ENCODE data around the gene SCN5A.
"Not testable (repeated sequence)": the region's sequence is repeated elsewhere in the genome, so short reads cannot be mapped to it uniquely, and the experiment has no call there.

The SCN5A gene

GRCh38 chr3:38578551-38578950, 70.9 kb downstream of the SCN5A start:
- peak; percentile 32 for DNase-seq (ENCODE audit: low spot score)

GRCh38 chr3:38578081-38578475, 71.4 kb downstream of the SCN5A start:
- DNase-seq (ENCODE audit: low spot score), result peak; percentile 16

- peak; percentile 24 for DNase-seq (ENCODE audit: low spot score)
Measured at GRCh38 chr3:38577371-38578080, 72.0 kb downstream of the SCN5A start.

- peak; percentile 39 for DNase-seq (ENCODE audit: low spot score)
Measured at GRCh38 chr3:38576526-38577370, 72.7 kb downstream of the SCN5A start.

- peak; percentile 25 for DNase-seq (ENCODE audit: low spot score)
Measured at GRCh38 chr3:38576131-38576525, 73.4 kb downstream of the SCN5A start.

- DNase-seq (ENCODE audit: low spot score), result peak; percentile 41
Measured at GRCh38 chr3:38575279-38575843, 74.1 kb downstream of the SCN5A start.

GRCh38 chr3:38574411-38575278, 74.8 kb downstream of the SCN5A start:
- peak; percentile 33 for DNase-seq (ENCODE audit: low spot score)

- peak; percentile 32 for DNase-seq (ENCODE audit: low spot score)
Measured at GRCh38 chr3:38573556-38573955, 75.9 kb downstream of the SCN5A start.

GRCh38 chr3:38573111-38573510, 76.4 kb downstream of the SCN5A start:
- no peak for DNase-seq (ENCODE audit: low spot score)

GRCh38 chr3:38567498-38567897, 82.0 kb downstream of the SCN5A start:
- peak; percentile 29 for DNase-seq (ENCODE audit: low spot score)

- not testable (repeated sequence) for DNase-seq (ENCODE audit: low spot score)
Measured at GRCh38 chr3:38566794-38567193, 82.7 kb downstream of the SCN5A start.

- no peak for DNase-seq (ENCODE audit: low spot score)
Measured at GRCh38 chr3:38566215-38566528, 83.3 kb downstream of the SCN5A start.

GRCh38 chr3:38565339-38566214, 83.9 kb downstream of the SCN5A start:
- no peak for DNase-seq (ENCODE audit: low spot score)

GRCh38 chr3:38564631-38565338, 84.7 kb downstream of the SCN5A start:
- no peak for DNase-seq (ENCODE audit: low spot score)

GRCh38 chr3:38563886-38564270, 85.6 kb downstream of the SCN5A start:
- DNase-seq (ENCODE audit: low spot score), result no peak

GRCh38 chr3:38563070-38563885, 86.2 kb downstream of the SCN5A start:
- DNase-seq (ENCODE audit: low spot score), result no peak

- no peak for DNase-seq (ENCODE audit: low spot score)
Measured at GRCh38 chr3:38562467-38562925, 87.0 kb downstream of the SCN5A start.

GRCh38 chr3:38561746-38562466, 87.6 kb downstream of the SCN5A start:
- no peak for DNase-seq (ENCODE audit: low spot score)
